Measurements from ENCODE around the gene EFNB1.

The EFNB1 gene

GRCh38 chrX:68843992-68844391 lies 15.2 kb downstream of the EFNB1 start:
- TF ChIP-seq POLR2A (IDR thresholded peaks at IDR 0.05; ENCODE audit: low read depth, low read length) = no peak
- FAIRE-seq (no peak), DNase-seq (ENCODE audit: insufficient read length, low spot score) (no peak)

- TF ChIP-seq POLR2A (IDR thresholded peaks at IDR 0.05; ENCODE audit: low read depth, low read length) = no peak
- DNase-seq (ENCODE audit: insufficient read length, low spot score) (no peak), FAIRE-seq (no peak)
Measured at GRCh38 chrX:68844581-68844980, 15.8 kb downstream of the EFNB1 start.

GRCh38 chrX:68846536-68846935 lies 17.7 kb downstream of the EFNB1 start:
- no peak for TF ChIP-seq POLR2A (IDR thresholded peaks at IDR 0.05; ENCODE audit: low read depth, low read length)
- DNase-seq (ENCODE audit: insufficient read length, low spot score) (no peak), FAIRE-seq (no peak)

- no peak for TF ChIP-seq POLR2A (IDR thresholded peaks at IDR 0.05; ENCODE audit: low read depth, low read length)
- FAIRE-seq (no peak), DNase-seq (ENCODE audit: insufficient read length, low spot score) (no peak)
Measured at GRCh38 chrX:68847172-68847571, 18.4 kb downstream of the EFNB1 start.

- DNase-seq (ENCODE audit: insufficient read length, low spot score) (no peak), FAIRE-seq (no peak)
- no peak for TF ChIP-seq POLR2A (IDR thresholded peaks at IDR 0.05; ENCODE audit: low read depth, low read length)
Measured at GRCh38 chrX:68848189-68848940, 19.5 kb downstream of the EFNB1 start.

- no peak for DNase-seq (ENCODE audit: insufficient read length, low spot score)
- TF ChIP-seq POLR2A (IDR thresholded peaks at IDR 0.05; ENCODE audit: low read depth, low read length) = no peak
- FAIRE-seq = no peak
Measured at GRCh38 chrX:68851082-68851481, 22.3 kb downstream of the EFNB1 start.

- DNase-seq (ENCODE audit: insufficient read length, low spot score) = no peak
- TF ChIP-seq POLR2A (IDR thresholded peaks at IDR 0.05; ENCODE audit: low read depth, low read length) = no peak
- FAIRE-seq = no peak
Measured at GRCh38 chrX:68852046-68852445, 23.2 kb downstream of the EFNB1 start.

GRCh38 chrX:68853665-68854251 lies 24.9 kb downstream of the EFNB1 start:
- FAIRE-seq (no peak), DNase-seq (ENCODE audit: insufficient read length, low spot score) (no peak)
- TF ChIP-seq POLR2A (IDR thresholded peaks at IDR 0.05; ENCODE audit: low read depth, low read length) = no peak

- DNase-seq (ENCODE audit: insufficient read length, low spot score) (no peak), FAIRE-seq (no peak)
- no peak for TF ChIP-seq POLR2A (IDR thresholded peaks at IDR 0.05; ENCODE audit: low read depth, low read length)
Measured at GRCh38 chrX:68865300-68865699, 36.5 kb downstream of the EFNB1 start.

GRCh38 chrX:68865926-68866325 lies 37.1 kb downstream of the EFNB1 start:
- DNase-seq (ENCODE audit: insufficient read length, low spot score) (no peak), FAIRE-seq (no peak)
- TF ChIP-seq POLR2A (IDR thresholded peaks at IDR 0.05; ENCODE audit: low read depth, low read length) = no peak

GRCh38 chrX:68867458-68868112 lies 38.8 kb downstream of the EFNB1 start:
- FAIRE-seq = no peak
- no peak for TF ChIP-seq POLR2A (IDR thresholded peaks at IDR 0.05; ENCODE audit: low read depth, low read length)
- DNase-seq (ENCODE audit: insufficient read length, low spot score) = no peak

- FAIRE-seq = no peak
- no peak for TF ChIP-seq POLR2A (IDR thresholded peaks at IDR 0.05; ENCODE audit: low read depth, low read length)
- no peak for DNase-seq (ENCODE audit: insufficient read length, low spot score)
Measured at GRCh38 chrX:68868316-68868715, 39.5 kb downstream of the EFNB1 start.

- no peak for DNase-seq (ENCODE audit: insufficient read length, low spot score)
- FAIRE-seq = no peak
- TF ChIP-seq POLR2A (IDR thresholded peaks at IDR 0.05; ENCODE audit: low read depth, low read length) = no peak
Measured at GRCh38 chrX:68868902-68869800, 40.3 kb downstream of the EFNB1 start.

- no peak for DNase-seq (ENCODE audit: insufficient read length, low spot score)
- no peak for FAIRE-seq
- no peak for TF ChIP-seq POLR2A (IDR thresholded peaks at IDR 0.05; ENCODE audit: low read depth, low read length)
Measured at GRCh38 chrX:68870357-68870756, 41.5 kb downstream of the EFNB1 start.
